Heart right ventricle (tissue), 16 donors: Measurements from ENCODE around the gene RIPK4. TPM values are rescaled to one million over a fixed set of nuclear protein-coding genes. Genes with fewer than 3 reads are reported as not detected.

Experiments used
- ATAC-seq, 8 donors: fragments of 200-7000 bp; cut with Tn5 transposase; one replicate each; pipeline ENCODE4 v1.9.1; 2020; ENCODE audit warnings: mild to moderate bottlenecking in 8 of 8, moderate library complexity in 8 of 8, moderate number of reproducible peaks in 1 of 8
- DNase-seq, 2 donors: peaks; one replicate each; pipeline ENCODE4 v3.0.0-alpha.2; 2020
- H3K27ac ChIP-seq, 10 donors: fragments of 200-600 bp; sonication (generic) in 2 of 10; one replicate each; pipeline versions ENCODE4 v1.5.0 to v1.8.0; 2020 to 2022; ENCODE audit warnings: mild to moderate bottlenecking in 3 of 10
- H3K27me3 ChIP-seq, 7 donors: fragments of 200-600 bp; one replicate each; pipeline ENCODE4 v1.8.0; 2021 to 2022; ENCODE audit warnings: mild to moderate bottlenecking in 2 of 7
- H3K36me3 ChIP-seq, 9 donors: fragments of 200-600 bp; sonication (generic) in 1 of 9; one replicate each; pipeline versions ENCODE4 v1.5.0 to v1.8.0; 2020 to 2022; ENCODE audit warnings: mild to moderate bottlenecking in 2 of 9
- H3K4me1 ChIP-seq, 9 donors: fragments of 200-600 bp; sonication (generic) in 1 of 9; one replicate each; pipeline versions ENCODE4 v1.5.0 to v1.8.0; 2020 to 2022; ENCODE audit warnings: mild to moderate bottlenecking in 4 of 9
- H3K4me3 ChIP-seq, 10 donors: fragments of 200-600 bp; sonication (generic) in 2 of 10; one replicate each; pipeline versions ENCODE4 v1.5.0 to v1.8.0; 2020 to 2022; ENCODE audit warnings: mild to moderate bottlenecking in 7 of 10, moderate library complexity in 2 of 10
- H3K9me3 ChIP-seq, 11 donors: fragments of 200-600 bp in 10 of 11; sonication (generic) in 2 of 11; one replicate each; pipeline versions ENCODE4 v1.5.0 to v1.8.0; 2013 to 2022; ENCODE audit warnings: mild to moderate bottlenecking in 2 of 11, control low read depth in 1 of 11, moderate library complexity in 1 of 11
- CTCF ChIP-seq, 9 donors: fragments of 200-600 bp; sonication (generic) in 2 of 9; IDR thresholded peaks; one replicate each; pipeline versions ENCODE4 v1.5.0 to v1.8.0; 2021 to 2022; ENCODE audit warnings: antibody characterized with exemption in 9 of 9, mild to moderate bottlenecking in 5 of 9, moderate library complexity in 1 of 9
- WGBS, 2 donors: extraction: QIAGEN DNeasy Blood & Tissue Kit; methylation state at CpG; one replicate each; pipeline ENCODE4 v1.1.7; 2013; ENCODE audit warnings: inconsistent platforms in 1 of 2; 5-methylcytosine and 5-hydroxymethylcytosine counted together
- intact Hi-C, 10 donors: fragments of 100-400 bp; cut with DNase I; formaldehyde crosslinking; loops; one replicate each; pipeline versions ENCODE4 v1.11.1 to v1.14.2; 2022
- polyA plus RNA-seq, 2 donors: library from polyadenylated mRNA; stranded (reverse); fragments of 200-250 nt; gene quantifications; one replicate each; pipeline ENCODE4 v1.2.3, GENCODE V29; 2013
- total RNA-seq, 10 donors: library from RNA; stranded (reverse); fragmentation: NEBNext Ultra II Directional in 3 of 10; extraction: Animal tissue kit (Norgen Biotek cat#: 25700) in 3 of 10; gene quantifications; one replicate each; pipeline versions ENCODE4 v1.2.1 to v1.2.4, GENCODE V29; 2021 to 2023
- donor health status: Arrhythmogenic right ventricular cardiomyopathy.
- donor health status: ischemic (EF 13 %, LVEDD 7.1; RV severe dilation, severe dysfunction).
- donor health status: healthy with polysubstance abuse.
- donor health status: DM: no; HTN: yes; CAD: no.
- donor health status: DM: no; HTN: no; CAD: no.
- donor health status: ischemic (EF 25% LVEDD 6.9; RV normal size, moderate dysfunction).
- donor health status: ischemic (EF 25% LVEDD 5.7; RV mildly dilated, moderate dysfunction).
- donor health status: healthy.
- donor health status: DM: yes; HTN: yes; CAD: no.
- donor health status: Ischemic cardiomyopathy.
- donor health status: ischemic (EF 35%, LVEDD 5.7; RV mildly dilated, moderate dysfunction).
- donor health status: nonischemic (EF 11% LVEDD 7.7; RV severe dilation, severe dysfunction).
- donor health status: DM: yes; HTN: yes; CAD: no.
- donor health status: PGD.
- donor health status: ischemic (EF 29% LVEDD 5.4; RV normal size, mild dysfunction).
- donor health status: nonischemic (EF 23%, LVEDD 6.1; RV moderate dilation, normal function).

The RIPK4 gene
- total and polyA plus RNA-seq, 12 donors = 0.04 to 0.15 (median 0.07) TPM; not detected in 5

- no peaks in the 10 kb centered on the region for H3K36me3 ChIP-seq
- 69 to 70% methylated on average over 10 of the region's 10 CpGs for WGBS, 2 donors
- no peak overlapping the region for H3K27ac ChIP-seq
- no peak for TF ChIP-seq CTCF (IDR thresholded peaks at IDR 0.05)
- H3K9me3 ChIP-seq = no peaks in the 10 kb centered on the region
- ATAC-seq = no peak
- peaks cover 10 to 90% (median 80%) of the 10 kb centered on the region in 7 donors for H3K27me3 ChIP-seq
- no peak overlapping the region for H3K4me3 ChIP-seq
- peaks cover 0 to 10% (median 7%) of the 10 kb centered on the region in 9 donors for H3K4me1 ChIP-seq
- DNase-seq = no peak
- intact Hi-C loops = loop anchor here in 7 of 10 donors (2.0 to 10.0 kb wide), 5 partner anchors 158 to 492 kb away; no protein-coding TSS in a partner anchor
Measured at GRCh38 chr21:41774467-41775148, 7.8 kb upstream of the RIPK4 start.

- Histone ChIP-seq H3K36me3 (no peaks in the 10 kb centered on the region), H3K4me3 (no peak overlapping the region), H3K9me3 (no peaks in the 10 kb centered on the region), H3K27me3 (peaks cover 10 to 92% (median 82%) of the 10 kb centered on the region in 7 donors), H3K4me1 (peaks cover 0 to 17% (median 16%) of the 10 kb centered on the region in 9 donors), H3K27ac (no peak overlapping the region)
- ATAC-seq (no peak), DNase-seq (no peak)
- intact Hi-C loops = loop anchor here in 4 of 10 donors (5.0 to 10.0 kb wide), 2 partner anchors 160 to 488 kb away; no protein-coding TSS in a partner anchor
- no peak for TF ChIP-seq CTCF (IDR thresholded peaks at IDR 0.05)
- 41 to 51% methylated on average over 16 of the region's 16 CpGs for WGBS, 2 donors
Measured at GRCh38 chr21:41772351-41773080, 5.7 kb upstream of the RIPK4 start.

GRCh38 chr21:41771625-41771945 lies 4.7 kb upstream of the RIPK4 start:
- Histone ChIP-seq H3K27ac (no peak overlapping the region), H3K4me3 (no peak overlapping the region), H3K27me3 (peaks cover 20 to 99% (median 92%) of the 10 kb centered on the region in 7 donors), H3K4me1 (peaks cover 3 to 26% (median 25%) of the 10 kb centered on the region in 9 donors), H3K36me3 (no peaks in the 10 kb centered on the region), H3K9me3 (no peaks in the 10 kb centered on the region)
- ATAC-seq (no peak), DNase-seq (no peak)
- WGBS, 2 donors = 84 to 88% methylated on average over 7 of the region's 7 CpGs
- intact Hi-C loops = loop anchor here in 4 of 10 donors (5.0 to 10.0 kb wide), 2 partner anchors 159 to 487 kb away; no protein-coding TSS in a partner anchor
- no peak for TF ChIP-seq CTCF (IDR thresholded peaks at IDR 0.05)

GRCh38 chr21:41770901-41771624 lies 4.2 kb upstream of the RIPK4 start:
- Histone ChIP-seq H3K9me3 (no peaks in the 10 kb centered on the region), H3K27me3 (peaks cover 25 to 99% (median 97%) of the 10 kb centered on the region in 7 donors), H3K4me3 (no peak overlapping the region), H3K36me3 (no peaks in the 10 kb centered on the region), H3K4me1 (peaks cover 3 to 31% (median 26%) of the 10 kb centered on the region in 9 donors), H3K27ac (no peak overlapping the region)
- TF ChIP-seq CTCF (IDR thresholded peaks at IDR 0.05) = no peak
- ATAC-seq (no peak), DNase-seq (no peak)
- WGBS, 2 donors = 59 to 68% methylated on average over 14 of the region's 14 CpGs
- intact Hi-C loops = loop anchor here in 4 of 10 donors (5.0 to 10.0 kb wide), 2 partner anchors 159 to 486 kb away; no protein-coding TSS in a partner anchor
